Fibroblast of villous mesenchyme (primary cell): ENCODE data around the gene NUCB2. TPM values are rescaled to one million over a fixed set of nuclear protein-coding genes. Genes with fewer than 3 reads are reported as not detected.

Source experiments
- DNase-seq: peaks from one replicate; pipeline ENCODE4 v3.0.0-alpha.2; 2010; ENCODE audit warnings: low read depth
- H3K4me3 ChIP-seq: 2 replicates; pipeline ENCODE4 v1.5.1; 2011; ENCODE audit warnings: low read depth, mild to moderate bottlenecking, low read length
- total RNA-seq: library from RNA; depleted of rRNA; stranded (reverse); fragments of >200 nt; gene quantifications from 2 replicates; pipeline ENCODE4 v1.2.3, GENCODE V29; 2012
- TF ChIP-seq, protein P1 (sequence below): IDR thresholded peaks from 2 replicates; pipeline ENCODE4 v1.5.1; 2012; ENCODE audit warnings: low read depth, mild to moderate bottlenecking, low read length; ENCODE audit not compliant: insufficient read depth

The NUCB2 gene
- total RNA-seq, 1 donor = 79.9 TPM

DNA sequence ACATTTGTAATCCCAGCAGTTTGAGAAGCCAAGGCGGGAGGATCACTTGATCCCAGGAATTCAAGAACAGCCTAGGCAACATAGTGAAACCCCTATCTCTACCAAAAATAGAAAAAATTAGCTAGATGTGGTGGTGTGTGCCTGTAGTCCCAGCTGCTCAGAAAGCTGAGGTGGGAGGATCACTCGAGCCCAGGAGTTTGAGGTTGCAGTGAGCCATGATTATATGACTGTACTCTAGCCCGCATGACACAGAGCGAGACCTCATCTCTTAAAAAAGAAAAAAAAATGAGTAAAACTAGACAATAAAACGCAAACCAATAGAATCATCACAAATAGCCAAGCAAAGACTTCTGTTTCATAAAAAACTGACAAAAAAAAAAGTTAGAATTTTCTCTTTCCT, 21.8 kb downstream of the NUCB2 start:
- H3K4me3 ChIP-seq = no peak overlapping the region
- no peak for DNase-seq
- TF ChIP-seq, protein P1, sequence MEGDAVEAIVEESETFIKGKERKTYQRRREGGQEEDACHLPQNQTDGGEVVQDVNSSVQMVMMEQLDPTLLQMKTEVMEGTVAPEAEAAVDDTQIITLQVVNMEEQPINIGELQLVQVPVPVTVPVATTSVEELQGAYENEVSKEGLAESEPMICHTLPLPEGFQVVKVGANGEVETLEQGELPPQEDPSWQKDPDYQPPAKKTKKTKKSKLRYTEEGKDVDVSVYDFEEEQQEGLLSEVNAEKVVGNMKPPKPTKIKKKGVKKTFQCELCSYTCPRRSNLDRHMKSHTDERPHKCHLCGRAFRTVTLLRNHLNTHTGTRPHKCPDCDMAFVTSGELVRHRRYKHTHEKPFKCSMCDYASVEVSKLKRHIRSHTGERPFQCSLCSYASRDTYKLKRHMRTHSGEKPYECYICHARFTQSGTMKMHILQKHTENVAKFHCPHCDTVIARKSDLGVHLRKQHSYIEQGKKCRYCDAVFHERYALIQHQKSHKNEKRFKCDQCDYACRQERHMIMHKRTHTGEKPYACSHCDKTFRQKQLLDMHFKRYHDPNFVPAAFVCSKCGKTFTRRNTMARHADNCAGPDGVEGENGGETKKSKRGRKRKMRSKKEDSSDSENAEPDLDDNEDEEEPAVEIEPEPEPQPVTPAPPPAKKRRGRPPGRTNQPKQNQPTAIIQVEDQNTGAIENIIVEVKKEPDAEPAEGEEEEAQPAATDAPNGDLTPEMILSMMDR = no peak

DNA sequence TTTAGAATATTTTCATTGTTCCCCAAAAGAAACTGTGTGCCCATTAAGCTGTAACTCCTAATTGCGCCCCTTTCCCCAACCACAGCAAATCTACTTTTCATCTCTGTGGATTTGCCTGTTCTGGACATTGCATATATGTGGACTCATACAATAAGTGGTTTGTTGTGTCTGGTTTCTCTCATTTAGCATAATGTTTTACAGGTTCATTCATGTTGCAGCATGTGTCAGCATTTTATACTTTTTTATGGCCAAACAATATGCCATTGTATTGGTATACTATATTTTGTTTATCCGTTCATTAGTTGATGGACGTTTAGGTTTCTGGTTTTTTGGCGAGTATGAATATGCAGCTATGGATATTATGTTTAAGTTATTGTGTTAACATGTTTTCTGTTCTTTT, 23.8 kb downstream of the NUCB2 start:
- DNase-seq = no peak
- TF ChIP-seq, protein P1 = no peak
- no peak overlapping the region for H3K4me3 ChIP-seq

DNA sequence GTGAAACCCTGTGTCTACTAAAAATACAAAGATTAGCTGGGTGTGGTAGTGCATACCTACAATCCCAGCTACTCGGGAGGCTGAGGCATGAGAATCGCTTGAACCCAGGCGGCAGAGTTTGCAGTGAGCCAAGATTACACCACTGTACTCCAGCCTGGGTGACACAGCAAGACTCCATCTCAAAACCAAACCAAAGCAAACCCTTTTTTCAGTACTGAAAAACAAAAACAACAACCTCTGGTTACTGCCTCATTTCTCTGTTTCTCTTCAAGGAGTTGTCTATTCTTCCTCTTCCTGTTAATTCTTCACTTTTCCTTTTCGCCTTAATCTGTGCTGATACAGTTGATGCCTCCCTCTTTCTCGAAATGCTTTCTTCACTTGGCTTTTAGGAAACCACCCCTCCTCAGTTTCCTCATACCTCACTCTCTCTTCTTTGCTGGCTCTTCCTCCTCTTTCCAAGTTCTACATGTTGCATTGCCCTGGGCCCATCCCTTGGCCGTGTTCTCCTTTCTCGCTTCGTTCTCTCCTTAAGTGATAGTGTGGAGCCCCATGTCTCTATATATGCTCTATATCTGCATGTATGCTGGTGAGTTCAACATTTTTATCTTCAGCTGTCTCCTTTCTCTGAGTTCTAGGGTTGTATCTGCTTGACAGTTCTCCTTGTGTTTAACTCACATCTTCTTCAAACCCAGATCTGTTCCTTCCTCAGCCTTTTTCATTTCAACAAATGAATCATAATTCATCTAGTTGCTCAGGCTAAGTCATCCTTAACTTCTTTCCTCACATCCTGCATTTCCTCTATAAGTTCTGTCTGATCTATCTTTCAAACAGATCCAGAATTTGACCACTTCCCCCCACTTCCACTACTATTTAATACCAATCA, 37.1 kb downstream of the NUCB2 start:
- DNase-seq = no peak
- no peak overlapping the region for H3K4me3 ChIP-seq
- TF ChIP-seq, protein P1 = no peak

DNA sequence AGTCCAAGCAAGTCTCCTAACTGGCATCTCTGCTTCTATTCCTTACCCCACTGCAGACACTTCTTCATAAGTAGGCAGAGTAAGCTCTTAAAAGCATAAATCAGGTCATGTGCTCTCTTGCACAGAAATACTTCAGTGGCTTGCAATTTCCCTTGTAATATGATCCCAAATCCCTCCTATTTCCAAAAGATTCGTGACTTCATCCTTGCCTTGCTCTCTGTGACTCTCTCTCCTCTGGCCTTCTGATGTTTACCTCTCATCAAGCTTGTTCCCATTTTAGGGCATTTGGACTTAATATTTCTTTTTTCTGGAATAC, 37.7 kb downstream of the NUCB2 start:
- TF ChIP-seq, protein P1 = no peak
- no peak overlapping the region for H3K4me3 ChIP-seq
- peak; percentile 89 for DNase-seq

DNA sequence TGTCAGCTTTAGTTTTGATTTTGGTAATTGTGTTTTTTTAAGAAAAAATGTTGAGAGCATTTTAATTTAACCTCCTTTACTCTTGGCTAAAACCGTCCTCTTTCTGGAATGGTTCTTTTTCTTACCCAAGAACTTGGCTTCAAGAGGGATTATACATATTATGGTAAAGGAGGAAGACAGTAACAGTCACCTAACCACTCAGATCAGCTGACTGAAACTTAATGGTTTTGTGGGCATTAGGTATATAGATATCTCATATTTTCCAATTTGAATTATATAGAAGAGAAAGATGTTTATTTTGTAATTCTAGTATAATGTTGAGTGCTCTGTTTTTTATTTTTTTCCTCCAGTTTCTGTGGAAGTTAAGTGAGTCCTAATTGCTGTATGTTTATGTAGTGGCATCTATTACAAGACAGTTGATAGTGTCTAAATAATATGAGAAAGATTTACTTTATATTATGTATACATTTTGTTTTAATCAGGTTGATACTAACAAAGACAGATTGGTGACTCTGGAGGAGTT, 38.4 kb downstream of the NUCB2 start:
- no peak for DNase-seq
- no peak overlapping the region for H3K4me3 ChIP-seq
- TF ChIP-seq, protein P1 = no peak

DNA sequence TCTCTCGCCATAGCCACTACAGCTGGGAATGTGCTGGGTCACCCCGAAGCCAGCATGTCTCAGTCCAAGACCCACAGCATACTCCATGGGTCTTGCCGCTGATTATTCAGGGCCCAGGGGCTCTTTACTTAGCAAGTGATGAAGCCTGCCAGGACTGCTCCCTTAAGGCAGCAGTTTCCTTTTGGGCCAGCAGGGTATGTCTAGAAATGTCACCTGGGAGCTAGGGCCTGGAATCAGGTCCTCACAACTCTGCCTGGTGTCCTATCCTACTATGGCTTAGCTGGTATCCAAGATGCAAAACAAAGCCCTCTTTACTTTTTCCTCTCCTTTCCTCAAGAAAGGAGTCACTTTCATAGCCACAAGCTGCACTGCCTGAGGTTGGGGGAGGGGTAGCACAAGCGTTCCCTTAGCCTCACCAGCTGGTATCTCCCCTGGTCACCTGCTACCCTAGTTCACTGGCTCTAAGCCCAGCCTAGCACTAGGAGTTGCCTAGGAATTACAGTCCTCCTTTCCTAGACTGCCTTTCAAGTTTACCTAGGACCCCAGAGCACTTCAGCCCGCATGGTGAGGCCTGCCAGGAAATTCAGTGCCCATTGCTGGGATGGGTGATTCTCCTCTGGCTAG, 52.4 kb downstream of the NUCB2 start:
- H3K4me3 ChIP-seq = no peak overlapping the region
- TF ChIP-seq, protein P1 = no peak
- no peak for DNase-seq

DNA sequence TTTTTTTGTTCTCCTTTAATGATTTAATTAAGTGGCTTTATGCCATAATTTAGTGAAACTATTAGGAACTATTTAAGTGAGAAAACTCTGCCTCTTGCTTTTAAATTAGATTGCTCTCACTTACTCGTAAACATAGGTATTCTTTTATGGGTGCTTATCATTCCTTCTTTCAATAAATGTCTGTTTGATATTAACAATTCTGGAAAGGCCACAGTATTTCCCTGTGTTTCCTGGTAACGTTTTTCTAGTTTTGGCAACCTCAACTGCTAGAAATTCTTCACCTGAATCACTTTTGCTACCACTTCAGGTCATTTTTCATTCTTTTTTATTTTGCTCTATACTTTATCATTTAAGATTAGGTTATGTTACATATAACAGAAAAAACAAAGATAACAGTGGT, 55.1 kb downstream of the NUCB2 start:
- DNase-seq = no peak
- H3K4me3 ChIP-seq = no peak overlapping the region
- TF ChIP-seq, protein P1 = no peak
